PC-9 (cell line): ENCODE results near the gene CDC42.

Experiments used
- CTCF ChIP-seq: fragments of 200-600 bp; sonication (generic); conservative IDR thresholded peaks from 2 replicates; pipeline ENCODE4 v1.6.1; 2017; ENCODE audit warnings: mixed run types, antibody characterized with exemption, mild to moderate bottlenecking, moderate library complexity
- EZH2 ChIP-seq: fragments of 200-600 bp; sonication (generic); IDR thresholded peaks from 2 replicates; pipeline ENCODE4 v1.8.0; 2017; ENCODE audit warnings: antibody characterized with exemption, low read depth

GRCh38 chr1:22031214-22031962 is 21.1 kb upstream of the CDC42 start:
- no peak for TF ChIP-seq CTCF
- TF ChIP-seq EZH2, result no peak
